ENCODE measurements around the gene TGFBR2.

TGFBR2 gene

GRCh38 chr3:30694148-30694547 lies 87.7 kb downstream of the TGFBR2 start:
- Histone ChIP-seq H3K9me3 (ENCODE audit: control insufficient read depth, insufficient read depth, low read length) (no peaks in the 10 kb centered on the region), H3K9ac (ENCODE audit: low read depth, low read length) (no peak overlapping the region), H3K4me1 (ENCODE audit: insufficient read depth, low read length) (peaks cover 26% of the 10 kb centered on the region), H3K36me3 (ENCODE audit: insufficient read depth, low read length) (peaks cover 11% of the 10 kb centered on the region)

- Histone ChIP-seq H3K36me3 (ENCODE audit: insufficient read depth, low read length) (peaks cover 11% of the 10 kb centered on the region), H3K4me1 (ENCODE audit: insufficient read depth, low read length) (peaks cover 26% of the 10 kb centered on the region), H3K9me3 (ENCODE audit: control insufficient read depth, insufficient read depth, low read length) (no peaks in the 10 kb centered on the region), H3K9ac (ENCODE audit: low read depth, low read length) (no peak overlapping the region)
Measured at GRCh38 chr3:30694668-30695067, 88.3 kb downstream of the TGFBR2 start.

- H3K9ac ChIP-seq (ENCODE audit: low read depth, low read length): no peak overlapping the region
- H3K36me3 ChIP-seq (ENCODE audit: insufficient read depth, low read length): peaks cover 6% of the 10 kb centered on the region
- peaks cover 2% of the 10 kb centered on the region; the same call in 1 of the 2 replicates for H3K9me3 ChIP-seq (ENCODE audit: control insufficient read depth, insufficient read depth, low read length)
- peaks cover 26% of the 10 kb centered on the region for H3K4me1 ChIP-seq (ENCODE audit: insufficient read depth, low read length)
Measured at GRCh38 chr3:30695302-30696061, 89.1 kb downstream of the TGFBR2 start.

DNA sequence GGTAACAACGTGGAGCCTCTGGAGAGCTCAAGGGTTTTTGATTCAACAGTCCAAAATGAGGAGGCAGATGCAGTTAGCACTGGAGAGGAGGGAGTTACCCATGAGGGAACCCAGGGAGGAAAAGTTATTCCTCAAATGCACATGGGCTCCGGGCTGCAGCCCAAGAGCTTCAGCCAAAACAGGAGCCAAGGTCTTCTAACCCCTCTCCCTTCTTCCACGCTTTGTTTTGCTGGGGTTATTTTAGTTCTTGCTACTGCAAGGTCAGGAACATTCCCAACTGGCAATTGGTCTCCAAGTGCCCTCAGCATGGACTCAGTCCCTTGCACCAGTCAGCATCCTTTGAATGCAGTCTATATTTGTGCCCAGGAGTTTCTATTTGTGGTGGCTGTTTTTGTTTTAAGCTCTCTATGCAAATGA lies 90.0 kb downstream of the TGFBR2 start:
- peaks cover 4% of the 10 kb centered on the region for H3K36me3 ChIP-seq (ENCODE audit: insufficient read depth, low read length)
- H3K9me3 ChIP-seq (ENCODE audit: control insufficient read depth, insufficient read depth, low read length): peaks cover 7% of the 10 kb centered on the region
- no peak overlapping the region for H3K9ac ChIP-seq (ENCODE audit: low read depth, low read length)
- peaks cover 26% of the 10 kb centered on the region for H3K4me1 ChIP-seq (ENCODE audit: insufficient read depth, low read length)

DNA sequence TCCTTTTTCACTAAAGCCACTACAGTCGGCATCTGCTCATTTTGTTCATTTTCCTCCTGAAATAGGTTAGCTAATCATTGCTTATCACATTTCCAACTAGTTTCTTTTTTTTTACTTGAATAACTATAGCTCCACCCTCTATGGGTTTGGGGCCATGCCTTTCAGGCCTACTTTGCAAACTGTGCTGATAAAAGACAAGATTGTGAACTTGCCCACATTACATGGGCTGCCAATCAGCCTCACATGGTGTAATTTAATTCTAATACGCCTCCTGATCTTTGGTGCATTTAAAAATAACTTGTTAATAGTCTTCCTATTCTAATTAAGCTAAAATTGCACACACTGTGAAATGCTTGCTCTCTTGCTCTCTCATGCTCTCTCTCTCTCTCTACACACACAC lies 90.5 kb downstream of the TGFBR2 start:
- Histone ChIP-seq H3K4me1 (ENCODE audit: insufficient read depth, low read length) (peaks cover 26% of the 10 kb centered on the region), H3K36me3 (ENCODE audit: insufficient read depth, low read length) (peaks cover 4% of the 10 kb centered on the region), H3K9me3 (ENCODE audit: control insufficient read depth, insufficient read depth, low read length) (peaks cover 10% of the 10 kb centered on the region), H3K9ac (ENCODE audit: low read depth, low read length) (no peak overlapping the region)

DNA sequence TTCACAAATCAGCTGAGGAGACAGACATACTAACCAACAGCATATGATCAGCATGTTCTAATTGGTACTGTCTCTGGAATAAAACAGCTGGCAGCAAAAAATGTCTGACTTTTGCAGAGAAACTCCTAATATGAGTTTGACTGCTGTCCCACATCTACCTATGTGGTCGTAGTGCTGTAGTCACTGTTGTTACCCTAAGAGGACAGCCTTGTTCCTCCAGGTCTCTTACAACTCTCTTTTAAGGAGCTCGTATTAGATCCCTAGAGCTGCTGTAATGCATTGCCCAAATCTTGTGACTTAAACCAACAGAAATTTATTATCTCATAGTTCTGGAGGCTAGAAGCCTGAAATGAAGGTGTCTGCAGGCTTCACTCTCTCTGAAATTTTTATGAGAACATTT lies 92.1 kb downstream of the TGFBR2 start:
- no peaks in the 10 kb centered on the region; the same call in 1 of the 2 replicates for H3K36me3 ChIP-seq (ENCODE audit: insufficient read depth, low read length)
- H3K9me3 ChIP-seq (ENCODE audit: control insufficient read depth, insufficient read depth, low read length): peaks cover 23% of the 10 kb centered on the region
- peaks cover 18% of the 10 kb centered on the region for H3K4me1 ChIP-seq (ENCODE audit: insufficient read depth, low read length)
- no peak overlapping the region for H3K9ac ChIP-seq (ENCODE audit: low read depth, low read length)

DNA sequence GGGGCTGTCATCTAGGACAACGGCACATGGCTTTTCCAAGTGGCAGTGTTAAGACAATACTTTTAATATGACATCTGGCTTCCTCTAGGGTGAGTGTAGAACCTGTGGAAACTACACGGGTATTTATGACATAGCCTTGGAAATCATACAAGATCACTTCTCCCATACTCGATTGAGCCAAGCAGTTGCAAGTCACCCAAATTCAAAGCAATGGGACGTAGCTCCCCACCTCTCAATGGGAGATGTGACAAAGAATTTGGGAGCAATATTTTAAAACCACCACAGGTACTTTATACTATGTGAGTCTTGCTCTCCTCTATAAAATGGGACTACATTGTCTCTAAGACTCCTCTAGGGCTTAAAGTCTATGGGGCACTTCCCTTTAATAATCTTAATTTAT lies 93.5 kb downstream of the TGFBR2 start:
- H3K36me3 ChIP-seq (ENCODE audit: insufficient read depth, low read length): no peaks in the 10 kb centered on the region; the same call in 1 of the 2 replicates
- peaks cover 25% of the 10 kb centered on the region for H3K9me3 ChIP-seq (ENCODE audit: control insufficient read depth, insufficient read depth, low read length)
- H3K4me1 ChIP-seq (ENCODE audit: insufficient read depth, low read length): peaks cover 15% of the 10 kb centered on the region
- H3K9ac ChIP-seq (ENCODE audit: low read depth, low read length): no peak overlapping the region

GRCh38 chr3:30700702-30701321 lies 94.4 kb downstream of the TGFBR2 start:
- H3K4me1 ChIP-seq (ENCODE audit: insufficient read depth, low read length): peaks cover 7% of the 10 kb centered on the region; the same call in 1 of the 2 replicates

DNA sequence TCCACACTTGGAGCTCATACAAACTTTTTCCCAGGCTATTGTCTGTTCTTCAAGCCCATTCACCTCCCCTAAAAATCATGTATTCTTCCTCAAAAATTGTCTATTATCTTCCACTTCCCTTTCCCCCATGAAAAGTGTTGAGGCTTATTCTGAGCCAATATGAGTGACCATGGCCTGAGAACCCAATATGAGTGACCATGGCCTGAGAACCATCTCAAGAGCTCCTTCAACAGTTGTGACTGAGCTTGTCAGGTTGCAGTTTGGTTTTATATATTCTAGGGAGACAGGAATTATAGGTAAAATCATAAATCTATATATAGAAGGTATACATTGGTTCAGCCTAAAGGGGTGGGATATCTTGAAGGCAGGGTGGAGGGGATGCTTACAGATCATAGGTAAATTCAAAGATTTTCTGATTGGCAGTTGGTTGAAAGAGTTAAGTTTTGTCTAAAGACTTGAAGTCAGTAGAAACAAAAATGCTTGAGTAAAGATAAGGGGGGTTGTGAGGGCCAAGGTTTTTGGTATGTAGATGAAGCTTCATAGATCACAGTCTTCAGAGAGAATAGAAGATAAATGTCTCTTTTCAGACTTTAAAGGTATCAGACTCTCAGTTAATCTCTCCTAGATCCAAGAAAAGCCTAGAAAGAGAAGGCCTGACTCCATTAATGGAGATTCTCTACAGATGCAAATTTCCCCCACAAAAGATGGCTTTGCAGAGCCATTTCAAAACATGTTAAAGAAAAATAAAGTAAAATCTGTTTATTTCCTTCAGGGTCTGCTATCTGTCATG lies 95.8 kb downstream of the TGFBR2 start:
- no peak overlapping the region for H3K9ac ChIP-seq (ENCODE audit: low read depth, low read length)
- no peaks in the 10 kb centered on the region for H3K4me1 ChIP-seq (ENCODE audit: insufficient read depth, low read length)
- H3K36me3 ChIP-seq (ENCODE audit: insufficient read depth, low read length): no peaks in the 10 kb centered on the region; the same call in none of the 2 replicates
- peaks cover 30% of the 10 kb centered on the region for H3K9me3 ChIP-seq (ENCODE audit: control insufficient read depth, insufficient read depth, low read length)

More at GRCh38 chr3:30700702-30701321, 94.4 kb downstream of the TGFBR2 start:
- Histone ChIP-seq H3K9ac (ENCODE audit: low read depth, low read length) (no peak overlapping the region), H3K36me3 (ENCODE audit: insufficient read depth, low read length) (no peaks in the 10 kb centered on the region; the same call in 1 of the 2 replicates), H3K9me3 (ENCODE audit: control insufficient read depth, insufficient read depth, low read length) (peaks cover 26% of the 10 kb centered on the region)

DNA sequence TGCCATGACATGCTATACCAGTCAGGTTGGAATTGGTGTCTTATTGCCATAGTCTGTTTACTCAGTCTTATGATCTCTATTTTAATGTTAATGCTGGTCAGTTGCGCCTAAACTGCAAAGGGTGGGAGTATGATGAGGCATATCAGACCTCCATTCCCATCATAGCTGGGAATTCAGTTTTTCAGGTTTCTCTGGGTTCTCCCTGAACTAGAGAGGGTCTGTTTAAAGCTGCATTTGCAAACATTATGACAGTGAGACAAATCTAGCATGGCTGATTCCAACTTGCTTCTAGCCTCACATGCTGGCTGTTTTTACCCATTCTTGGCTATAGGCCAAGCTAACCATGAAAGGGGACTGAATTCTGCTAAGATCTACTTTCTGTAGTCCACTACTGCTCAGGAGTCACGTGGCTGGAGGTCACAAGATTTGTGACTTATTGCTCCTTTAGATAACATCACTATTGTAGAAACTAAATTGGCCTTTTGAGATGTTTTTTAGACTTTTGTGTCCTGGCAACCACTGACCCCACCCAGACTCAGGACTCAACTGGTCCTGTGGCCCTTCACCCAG lies 96.5 kb downstream of the TGFBR2 start:
- Histone ChIP-seq H3K9ac (ENCODE audit: low read depth, low read length) (no peak overlapping the region), H3K9me3 (ENCODE audit: control insufficient read depth, insufficient read depth, low read length) (peaks cover 30% of the 10 kb centered on the region), H3K4me1 (ENCODE audit: insufficient read depth, low read length) (no peaks in the 10 kb centered on the region), H3K36me3 (ENCODE audit: insufficient read depth, low read length) (no peaks in the 10 kb centered on the region; the same call in none of the 2 replicates)

DNA sequence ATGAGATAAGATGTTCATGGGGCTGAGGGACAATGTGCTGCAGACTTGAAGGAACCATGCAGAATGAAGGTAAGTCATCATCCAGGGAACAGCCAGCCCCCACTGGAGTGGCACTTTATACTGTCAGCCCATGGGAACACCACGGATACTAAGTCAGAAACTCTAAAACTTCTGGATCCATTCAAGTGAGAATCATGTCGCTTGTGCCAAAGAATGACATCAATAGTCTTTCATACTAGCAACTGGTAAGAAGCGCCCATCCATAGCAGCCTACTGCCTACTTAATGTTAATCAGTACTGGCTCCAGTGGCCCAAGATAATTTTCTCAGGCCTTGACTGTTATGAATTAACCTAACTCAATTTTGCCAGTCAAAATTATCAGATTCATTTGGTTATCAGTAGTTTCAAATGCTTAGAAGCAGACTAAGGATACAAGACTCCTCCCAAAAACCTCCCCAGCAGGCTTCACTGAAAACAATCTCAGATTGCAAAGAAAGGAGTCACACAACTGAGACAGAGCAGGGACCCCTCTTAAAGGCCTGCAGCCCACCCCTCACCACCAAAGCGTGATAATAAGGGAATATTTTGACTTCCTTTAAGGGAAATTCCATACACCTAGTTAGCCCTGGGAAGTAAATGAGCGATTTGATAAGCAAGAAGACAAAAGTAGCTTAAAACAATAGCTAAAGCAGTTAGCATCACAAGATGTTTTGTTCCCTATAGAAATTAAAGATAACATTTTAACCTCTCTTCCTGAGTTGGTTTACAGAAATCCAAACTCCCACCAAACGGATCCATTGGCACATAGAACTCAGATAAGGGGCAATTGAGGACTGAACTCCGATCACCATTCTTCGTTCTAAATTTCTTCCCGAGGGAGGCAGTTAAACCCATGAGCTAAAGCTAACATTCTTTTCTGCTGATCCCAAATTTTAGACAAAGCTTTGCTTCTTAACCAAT lies 98.8 kb downstream of the TGFBR2 start:
- Histone ChIP-seq H3K9ac (ENCODE audit: low read depth, low read length) (no peak overlapping the region), H3K4me1 (ENCODE audit: insufficient read depth, low read length) (no peaks in the 10 kb centered on the region), H3K36me3 (ENCODE audit: insufficient read depth, low read length) (no peaks in the 10 kb centered on the region; the same call in 1 of the 2 replicates), H3K9me3 (ENCODE audit: control insufficient read depth, insufficient read depth, low read length) (peaks cover 29% of the 10 kb centered on the region)

DNA sequence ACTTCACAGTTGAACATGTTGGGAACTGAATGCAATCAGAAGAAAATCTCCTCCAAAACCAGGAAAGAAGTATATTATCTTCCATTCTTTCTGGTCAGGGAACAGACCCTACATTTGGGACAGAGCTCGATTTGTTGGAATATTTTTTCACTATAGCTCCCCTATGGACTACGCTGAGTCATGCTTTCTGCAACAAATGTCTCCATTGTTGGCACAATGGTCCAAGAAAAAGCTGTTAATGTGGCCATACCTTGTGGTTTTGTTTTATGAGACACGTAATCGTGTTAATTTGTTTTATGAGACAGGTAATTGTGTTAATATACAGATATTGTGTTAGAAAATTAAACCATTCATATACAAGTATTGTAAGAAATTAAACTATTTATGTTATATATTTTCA lies 101.4 kb downstream of the TGFBR2 start:
- H3K9me3 ChIP-seq (ENCODE audit: control insufficient read depth, insufficient read depth, low read length): peaks cover 14% of the 10 kb centered on the region
- no peak overlapping the region for H3K9ac ChIP-seq (ENCODE audit: low read depth, low read length)
- H3K4me1 ChIP-seq (ENCODE audit: insufficient read depth, low read length): no peaks in the 10 kb centered on the region
- no peaks in the 10 kb centered on the region; the same call in 1 of the 2 replicates for H3K36me3 ChIP-seq (ENCODE audit: insufficient read depth, low read length)

DNA sequence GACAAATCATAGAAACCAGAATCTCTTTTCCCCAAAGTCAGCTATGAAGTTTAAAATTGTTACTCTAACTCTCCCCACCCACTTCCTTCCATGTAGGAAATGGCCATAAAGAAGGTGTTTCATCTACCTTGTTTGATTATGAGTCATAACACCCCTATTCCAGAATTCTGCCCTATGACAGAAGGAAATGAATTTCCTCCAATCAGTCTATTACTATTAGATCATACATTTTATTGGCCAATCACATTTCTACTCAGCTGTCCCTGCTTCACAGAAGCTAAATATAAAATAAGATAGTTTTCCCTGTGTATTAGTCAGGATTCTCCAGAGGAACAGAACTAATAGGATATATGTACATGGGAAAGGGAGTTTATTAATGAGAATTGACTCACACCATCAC lies 102.1 kb downstream of the TGFBR2 start:
- Histone ChIP-seq H3K4me1 (ENCODE audit: insufficient read depth, low read length) (no peaks in the 10 kb centered on the region), H3K36me3 (ENCODE audit: insufficient read depth, low read length) (no peaks in the 10 kb centered on the region; the same call in 1 of the 2 replicates), H3K9me3 (ENCODE audit: control insufficient read depth, insufficient read depth, low read length) (peaks cover 8% of the 10 kb centered on the region), H3K9ac (ENCODE audit: low read depth, low read length) (no peak overlapping the region)

All from ES-I3 (cell line).